ENCODE data around the gene GP9.
"Not testable (repeated sequence)": the region's sequence is repeated elsewhere in the genome, so short reads cannot be mapped to it uniquely, and the experiment has no call there.

Gene GP9

GRCh38 chr3:129107793-129108192, 47.2 kb downstream of the GP9 start:
- no peak for DNase-seq (ENCODE audit: low spot score)
- TF ChIP-seq CTCF (IDR thresholded peaks at IDR 0.05; ENCODE audit: extremely low read depth, missing control alignments): no peak

- not testable (repeated sequence) for DNase-seq (ENCODE audit: low spot score)
Measured at GRCh38 chr3:129111076-129111780, 50.6 kb downstream of the GP9 start.

Data from GM20000 (cell line).